ENCODE data around the gene UBN2. TPM values are rescaled to one million over a fixed set of nuclear protein-coding genes. Genes with fewer than 3 reads are reported as not detected.
A peak's percentile ranks its signal among the peaks of the same experiment; 100 is the strongest.

Gene UBN2
- total RNA-seq, 3 donors from 2014 or later, result 18.7 to 28.2 (median 26.0) TPM

DNA sequence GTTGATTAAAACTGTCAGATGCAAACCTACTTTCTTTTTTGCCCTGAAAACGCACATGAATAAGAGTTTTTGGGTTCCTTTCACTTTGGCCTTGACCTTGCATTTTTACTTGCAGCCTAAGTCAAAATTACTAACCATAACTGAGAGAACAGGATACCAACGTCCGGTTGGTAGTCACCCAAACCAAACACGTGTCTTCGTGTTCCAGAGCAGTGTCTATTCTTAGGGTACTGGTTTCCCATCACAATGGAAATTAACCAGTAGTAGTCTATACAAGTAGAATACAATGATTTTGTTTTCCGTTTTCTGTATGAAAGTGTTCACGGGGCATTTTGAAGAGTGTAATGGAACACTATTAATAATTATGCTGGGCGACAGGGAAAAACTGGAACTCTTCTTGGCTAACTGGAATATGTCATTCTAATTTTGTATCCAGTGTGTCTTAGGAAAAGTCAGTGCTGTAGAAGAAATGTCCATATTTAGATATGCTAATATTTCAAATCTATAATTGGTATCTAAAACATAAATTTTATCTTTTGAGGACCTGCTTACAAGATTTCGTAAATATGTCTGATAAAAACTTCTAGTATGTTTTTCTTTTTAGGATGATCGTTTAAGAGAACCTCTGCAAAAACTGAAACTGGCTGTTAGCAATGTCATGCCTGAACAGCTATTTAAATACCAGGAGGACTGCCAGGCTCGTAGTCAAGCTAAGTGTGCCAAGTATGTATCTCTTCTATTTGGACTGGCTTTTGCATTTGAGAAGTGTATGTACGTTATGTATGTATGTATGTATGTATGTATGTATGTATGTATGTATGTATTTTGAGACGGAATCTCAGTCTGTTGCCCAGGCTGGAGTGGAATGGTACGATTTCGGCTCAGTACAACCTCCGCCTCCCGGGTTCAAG lies 40.9 kb downstream of the UBN2 start:
- TF ChIP-seq, protein P1, sequence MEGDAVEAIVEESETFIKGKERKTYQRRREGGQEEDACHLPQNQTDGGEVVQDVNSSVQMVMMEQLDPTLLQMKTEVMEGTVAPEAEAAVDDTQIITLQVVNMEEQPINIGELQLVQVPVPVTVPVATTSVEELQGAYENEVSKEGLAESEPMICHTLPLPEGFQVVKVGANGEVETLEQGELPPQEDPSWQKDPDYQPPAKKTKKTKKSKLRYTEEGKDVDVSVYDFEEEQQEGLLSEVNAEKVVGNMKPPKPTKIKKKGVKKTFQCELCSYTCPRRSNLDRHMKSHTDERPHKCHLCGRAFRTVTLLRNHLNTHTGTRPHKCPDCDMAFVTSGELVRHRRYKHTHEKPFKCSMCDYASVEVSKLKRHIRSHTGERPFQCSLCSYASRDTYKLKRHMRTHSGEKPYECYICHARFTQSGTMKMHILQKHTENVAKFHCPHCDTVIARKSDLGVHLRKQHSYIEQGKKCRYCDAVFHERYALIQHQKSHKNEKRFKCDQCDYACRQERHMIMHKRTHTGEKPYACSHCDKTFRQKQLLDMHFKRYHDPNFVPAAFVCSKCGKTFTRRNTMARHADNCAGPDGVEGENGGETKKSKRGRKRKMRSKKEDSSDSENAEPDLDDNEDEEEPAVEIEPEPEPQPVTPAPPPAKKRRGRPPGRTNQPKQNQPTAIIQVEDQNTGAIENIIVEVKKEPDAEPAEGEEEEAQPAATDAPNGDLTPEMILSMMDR (IDR thresholded peaks at IDR 0.05), result no peak
- Histone ChIP-seq H3K4me1 (ENCODE audit: low read depth) (no peaks in the 10 kb centered on the region), H3K4me3 (no peak overlapping the region), H3K9me3 (no peaks in the 10 kb centered on the region), H3K36me3 (ENCODE audit: low read depth) (no peaks in the 10 kb centered on the region)
- DNase-seq, result no peak
- intact Hi-C loops (cut with DNase I, micrococcal nuclease), result no loop called here
- no peak for ATAC-seq

DNA sequence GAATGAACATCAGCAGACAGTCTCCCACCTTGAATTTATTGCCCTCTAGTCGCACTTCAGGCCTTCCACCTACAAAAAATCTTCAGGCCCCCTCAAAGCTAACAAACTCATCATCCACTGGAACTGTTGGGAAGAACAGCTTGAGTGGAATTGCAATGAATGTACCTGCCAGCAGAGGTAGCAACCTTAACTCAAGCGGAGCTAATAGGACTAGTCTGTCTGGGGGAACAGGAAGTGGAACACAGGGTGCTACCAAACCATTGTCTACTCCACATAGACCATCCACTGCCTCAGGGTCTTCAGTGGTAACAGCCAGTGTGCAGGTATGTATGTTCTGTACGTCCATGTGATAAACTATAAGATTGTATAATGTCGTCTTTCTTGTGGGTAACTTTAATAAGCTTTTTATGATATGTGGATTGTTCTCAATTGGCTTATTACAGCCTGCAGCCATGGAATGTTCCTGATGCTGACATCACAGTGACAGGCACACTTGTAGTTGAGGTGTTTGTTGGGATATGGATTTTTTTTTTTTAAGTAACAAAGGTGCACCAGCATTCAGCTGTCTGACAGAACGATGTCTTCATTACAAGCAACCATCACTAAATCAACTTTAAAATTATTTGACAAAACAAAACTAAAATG lies 53.3 kb downstream of the UBN2 start:
- H3K4me3 ChIP-seq, result no peak overlapping the region
- no peaks in the 10 kb centered on the region for H3K4me1 ChIP-seq (ENCODE audit: low read depth)
- intact Hi-C loops (cut with DNase I, micrococcal nuclease), result no loop called here
- no peaks in the 10 kb centered on the region for H3K9me3 ChIP-seq
- TF ChIP-seq, protein P1 (IDR thresholded peaks at IDR 0.05), result no peak
- peak; percentile 92 for ATAC-seq
- H3K36me3 ChIP-seq (ENCODE audit: low read depth), result no peaks in the 10 kb centered on the region
- DNase-seq, result peak in 1 of 3 donors; percentile 55

DNA sequence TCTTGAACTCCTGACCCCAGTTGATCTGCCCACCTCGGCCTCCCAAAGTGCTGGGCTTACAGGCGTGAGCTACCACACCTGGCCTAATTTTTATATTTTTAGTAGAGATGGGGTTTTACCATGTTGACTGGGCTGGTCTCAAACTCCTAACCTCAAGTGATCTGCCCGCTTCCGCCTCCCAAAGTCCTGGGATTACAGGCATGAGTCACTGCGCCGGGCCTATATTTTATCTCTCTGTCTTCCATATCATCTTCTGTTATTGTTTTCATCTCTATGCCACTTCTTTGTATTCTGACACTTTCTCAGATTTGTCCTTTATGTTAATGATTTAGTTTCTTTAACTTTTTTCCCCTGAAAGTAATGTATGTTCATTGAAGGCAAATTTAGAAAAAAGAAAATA lies 55.1 kb downstream of the UBN2 start:
- ATAC-seq, result no peak
- Histone ChIP-seq H3K4me1 (ENCODE audit: low read depth) (no peaks in the 10 kb centered on the region), H3K36me3 (ENCODE audit: low read depth) (no peaks in the 10 kb centered on the region), H3K9me3 (no peaks in the 10 kb centered on the region), H3K4me3 (no peak overlapping the region)
- intact Hi-C loops (cut with DNase I, micrococcal nuclease), result no loop called here
- DNase-seq, result no peak
- TF ChIP-seq, protein P1 (IDR thresholded peaks at IDR 0.05), result no peak

DNA sequence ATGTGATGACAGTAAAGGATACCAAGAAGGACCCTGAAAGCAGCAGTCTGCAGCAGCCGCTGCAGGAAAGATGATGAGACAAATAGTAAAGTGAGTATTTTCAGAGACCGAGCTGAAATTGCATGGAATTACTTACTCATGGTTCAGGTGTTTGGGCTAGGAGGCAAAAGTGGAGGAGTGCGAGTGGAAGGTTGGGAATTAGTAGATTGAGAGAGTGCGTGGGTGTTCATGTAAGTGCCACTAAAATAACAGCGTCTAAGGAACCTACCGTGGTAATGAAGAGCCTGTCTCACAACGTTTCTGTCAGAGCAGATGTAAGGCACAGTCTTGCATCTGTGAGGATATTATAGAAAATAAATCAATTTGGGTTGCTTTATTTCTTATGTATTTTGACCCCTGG lies 61.8 kb downstream of the UBN2 start:
- no peak for ATAC-seq
- no peaks in the 10 kb centered on the region for H3K4me1 ChIP-seq (ENCODE audit: low read depth)
- intact Hi-C loops (cut with DNase I, micrococcal nuclease), result no loop called here
- H3K9me3 ChIP-seq, result no peaks in the 10 kb centered on the region
- H3K36me3 ChIP-seq (ENCODE audit: low read depth), result no peaks in the 10 kb centered on the region
- DNase-seq, result no peak
- no peak overlapping the region for H3K4me3 ChIP-seq
- TF ChIP-seq, protein P1 (IDR thresholded peaks at IDR 0.05), result no peak

DNA sequence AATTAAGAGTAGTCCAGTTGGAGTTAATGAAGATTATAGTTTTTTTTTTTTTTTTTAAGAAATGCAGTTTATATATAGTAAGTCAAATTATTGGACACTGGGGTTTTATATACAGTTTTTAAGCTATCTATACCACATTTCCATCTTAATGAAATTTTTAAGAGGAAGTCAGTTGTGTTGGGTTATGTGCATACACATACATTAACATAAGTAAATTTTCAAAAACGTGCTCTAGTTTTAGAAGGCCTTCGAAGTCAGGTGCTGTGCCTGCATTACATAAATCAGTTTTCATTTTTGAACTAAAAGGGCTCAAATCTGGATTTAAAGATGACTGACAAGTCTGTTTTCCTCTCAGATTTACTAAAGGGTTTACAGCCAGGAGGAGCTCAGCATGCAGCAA lies 62.5 kb downstream of the UBN2 start:
- DNase-seq (no peak), ATAC-seq (no peak)
- intact Hi-C loops (cut with DNase I, micrococcal nuclease), result no loop called here
- Histone ChIP-seq H3K36me3 (ENCODE audit: low read depth) (no peaks in the 10 kb centered on the region), H3K4me3 (no peak overlapping the region), H3K4me1 (ENCODE audit: low read depth) (no peaks in the 10 kb centered on the region), H3K9me3 (no peaks in the 10 kb centered on the region)
- TF ChIP-seq, protein P1 (IDR thresholded peaks at IDR 0.05), result no peak
